ENCODE measurements around the gene PLOD1.
A peak's percentile ranks its signal among the peaks of the same experiment; 100 is the strongest.

Gene PLOD1

DNA sequence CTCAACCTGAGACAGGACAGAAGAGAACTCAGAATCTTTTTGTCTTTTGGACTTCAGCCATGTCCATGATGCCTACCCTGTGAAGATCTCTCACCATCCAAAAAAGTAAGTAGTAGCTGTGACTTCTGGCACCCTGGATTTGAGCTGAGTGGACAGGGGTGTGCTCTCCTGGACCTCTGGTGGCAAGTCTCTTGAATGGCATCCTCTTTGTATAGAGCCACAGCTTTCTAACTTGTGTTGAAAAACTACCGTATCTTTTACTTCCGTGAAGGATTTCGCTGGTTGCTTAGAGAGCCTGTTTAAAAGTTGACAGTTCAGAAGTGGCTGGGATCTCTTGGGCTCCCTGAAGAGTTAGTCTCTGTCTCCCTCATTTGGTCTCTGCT, 47.5 kb downstream of the PLOD1 start:
- DNase-seq (ENCODE audit: low spot score in 2 of 2): no peak
- Histone ChIP-seq H3K9me3 (no peaks in the 10 kb centered on the region), H3K4me3 (no peak overlapping the region), H3K36me3 (replicated peaks) (peaks cover 49% of the 10 kb centered on the region), H3K27me3 (ENCODE audit: low read depth) (no peaks in the 10 kb centered on the region), H3K4me1 (peaks cover 11% of the 10 kb centered on the region)
- in situ Hi-C loops (cut with MboI; ENCODE audit: low sequenced_read_pairs): no loop called here

DNA sequence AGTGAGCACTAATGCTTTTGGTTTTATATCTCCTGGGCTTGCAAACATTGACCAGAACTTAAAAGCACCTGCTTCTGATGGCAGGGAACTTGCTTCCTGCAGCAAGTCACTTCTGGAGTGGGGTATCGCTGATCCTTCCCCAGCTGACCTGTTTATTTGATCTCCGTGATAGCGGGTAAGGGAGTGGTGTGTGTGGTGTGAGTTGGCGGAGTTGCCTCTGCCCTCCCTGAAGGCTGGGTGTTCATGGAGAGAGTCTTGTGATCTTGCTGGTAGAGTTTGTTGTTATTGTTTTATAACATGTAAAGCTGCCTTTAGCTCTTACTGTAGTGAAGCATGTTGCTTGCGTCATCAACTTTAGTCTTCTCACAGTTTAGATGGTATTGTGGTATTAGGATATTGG, 49.6 kb downstream of the PLOD1 start:
- no peaks in the 10 kb centered on the region for H3K27me3 ChIP-seq (ENCODE audit: low read depth)
- DNase-seq (ENCODE audit: low spot score in 2 of 2): no peak
- peaks cover 11% of the 10 kb centered on the region for H3K4me1 ChIP-seq
- no peak overlapping the region for H3K4me3 ChIP-seq
- no peaks in the 10 kb centered on the region for H3K9me3 ChIP-seq
- in situ Hi-C loops (cut with MboI; ENCODE audit: low sequenced_read_pairs): no loop called here
- peaks cover 54% of the 10 kb centered on the region for H3K36me3 ChIP-seq (replicated peaks)

DNA sequence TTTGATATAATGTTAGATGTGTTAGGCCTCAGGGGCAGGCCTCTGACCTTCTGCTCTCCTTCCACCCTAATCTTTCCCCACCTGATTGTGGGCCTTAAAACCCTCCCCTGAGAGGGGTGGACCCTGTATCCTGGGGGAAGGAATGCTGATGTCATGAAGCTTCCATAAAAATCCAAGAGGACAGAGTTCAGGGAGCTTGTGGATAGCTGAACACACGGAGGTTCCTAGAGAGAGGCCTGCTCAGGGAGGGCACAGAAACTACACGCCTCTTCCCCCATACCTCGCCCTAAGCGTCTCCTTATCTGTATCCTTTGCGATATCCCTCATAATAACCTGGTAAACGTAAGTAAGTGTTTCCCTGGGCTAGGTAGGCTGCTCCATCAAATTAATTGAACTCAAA, 50.1 kb downstream of the PLOD1 start:
- H3K9me3 ChIP-seq: no peaks in the 10 kb centered on the region
- H3K27me3 ChIP-seq (ENCODE audit: low read depth): no peaks in the 10 kb centered on the region
- peaks cover 59% of the 10 kb centered on the region for H3K36me3 ChIP-seq (replicated peaks)
- in situ Hi-C loops (cut with MboI; ENCODE audit: low sequenced_read_pairs): no loop called here
- H3K4me3 ChIP-seq: no peak overlapping the region
- H3K4me1 ChIP-seq: peaks cover 7% of the 10 kb centered on the region
- no peak for DNase-seq (ENCODE audit: low spot score in 2 of 2)

DNA sequence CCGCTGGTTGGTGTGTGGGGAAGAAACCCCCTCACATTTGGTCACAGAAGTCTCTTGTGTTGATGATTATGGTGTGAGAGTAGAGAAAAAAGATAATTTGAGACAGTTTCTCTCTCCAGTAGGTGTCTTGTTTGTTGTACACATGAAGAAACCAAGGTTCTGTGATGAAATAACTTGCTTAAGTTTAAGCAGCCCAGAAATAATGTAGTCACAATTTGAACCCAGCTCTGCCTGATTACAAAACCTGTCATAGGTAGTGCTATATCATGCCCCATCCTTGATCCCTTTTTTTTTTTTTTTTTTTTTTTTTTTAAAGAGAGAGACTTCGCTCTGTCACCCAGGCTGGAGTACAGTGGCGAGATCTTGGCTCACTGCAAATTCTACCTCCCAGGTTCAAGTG, 50.7 kb downstream of the PLOD1 start:
- H3K4me3 ChIP-seq: no peak overlapping the region
- H3K36me3 ChIP-seq (replicated peaks): peaks cover 65% of the 10 kb centered on the region
- no peak for DNase-seq (ENCODE audit: low spot score in 2 of 2)
- no peaks in the 10 kb centered on the region for H3K9me3 ChIP-seq
- H3K27me3 ChIP-seq (ENCODE audit: low read depth): no peaks in the 10 kb centered on the region
- in situ Hi-C loops (cut with MboI; ENCODE audit: low sequenced_read_pairs): no loop called here
- H3K4me1 ChIP-seq: peaks cover 5% of the 10 kb centered on the region; the same call in 1 of the 2 replicates

DNA sequence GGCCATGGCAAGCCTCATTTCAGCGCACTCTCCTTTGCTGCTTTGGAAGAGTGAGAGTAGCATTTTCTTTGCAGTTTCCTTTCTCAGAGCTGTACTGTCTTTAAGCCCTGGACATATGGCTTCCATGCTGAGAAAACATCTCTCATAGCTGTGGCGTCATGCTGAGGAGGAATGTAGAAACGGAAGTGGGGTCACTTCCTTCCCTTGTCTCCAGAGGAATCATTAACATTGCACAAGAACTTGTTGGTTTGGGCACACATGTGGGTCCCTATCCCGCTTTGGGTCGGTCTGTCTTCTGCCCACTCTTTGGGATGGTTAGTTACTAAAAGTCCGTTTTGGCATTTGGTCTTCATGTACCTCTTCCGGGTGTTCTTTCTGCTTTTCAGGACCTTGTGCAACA, 51.3 kb downstream of the PLOD1 start:
- in situ Hi-C loops (cut with MboI; ENCODE audit: low sequenced_read_pairs): no loop called here
- no peak for DNase-seq (ENCODE audit: low spot score in 2 of 2)
- no peak overlapping the region for H3K4me3 ChIP-seq
- H3K4me1 ChIP-seq: peaks cover 5% of the 10 kb centered on the region; the same call in 1 of the 2 replicates
- H3K36me3 ChIP-seq (replicated peaks): peaks cover 72% of the 10 kb centered on the region
- H3K27me3 ChIP-seq (ENCODE audit: low read depth): no peaks in the 10 kb centered on the region
- no peaks in the 10 kb centered on the region for H3K9me3 ChIP-seq

DNA sequence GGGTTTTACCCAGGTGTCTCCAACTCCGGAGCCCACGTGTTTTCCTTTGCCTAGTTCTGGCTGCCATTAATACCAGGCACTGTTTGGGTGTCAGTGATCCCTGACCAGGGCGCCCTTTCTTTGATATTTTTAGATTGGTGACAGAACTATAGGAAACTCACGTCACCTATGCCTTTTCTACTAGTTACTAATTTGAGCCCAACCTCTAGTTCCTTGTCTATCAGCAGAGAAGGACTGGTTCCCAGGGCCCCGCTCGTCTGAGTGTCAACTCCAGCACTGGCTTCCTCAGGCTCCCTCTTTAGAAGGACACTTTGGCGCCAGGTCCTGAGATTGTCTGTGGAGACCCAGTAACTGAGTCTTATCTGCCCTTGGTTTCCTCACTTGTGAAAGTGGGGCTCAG, 55.2 kb downstream of the PLOD1 start:
- Histone ChIP-seq H3K36me3 (replicated peaks) (peaks cover 70% of the 10 kb centered on the region), H3K9me3 (no peaks in the 10 kb centered on the region), H3K4me1 (no peaks in the 10 kb centered on the region), H3K27me3 (ENCODE audit: low read depth) (no peaks in the 10 kb centered on the region), H3K4me3 (no peak overlapping the region)
- in situ Hi-C loops (cut with MboI; ENCODE audit: low sequenced_read_pairs): no loop called here
- no peak for DNase-seq (ENCODE audit: low spot score in 2 of 2)

DNA sequence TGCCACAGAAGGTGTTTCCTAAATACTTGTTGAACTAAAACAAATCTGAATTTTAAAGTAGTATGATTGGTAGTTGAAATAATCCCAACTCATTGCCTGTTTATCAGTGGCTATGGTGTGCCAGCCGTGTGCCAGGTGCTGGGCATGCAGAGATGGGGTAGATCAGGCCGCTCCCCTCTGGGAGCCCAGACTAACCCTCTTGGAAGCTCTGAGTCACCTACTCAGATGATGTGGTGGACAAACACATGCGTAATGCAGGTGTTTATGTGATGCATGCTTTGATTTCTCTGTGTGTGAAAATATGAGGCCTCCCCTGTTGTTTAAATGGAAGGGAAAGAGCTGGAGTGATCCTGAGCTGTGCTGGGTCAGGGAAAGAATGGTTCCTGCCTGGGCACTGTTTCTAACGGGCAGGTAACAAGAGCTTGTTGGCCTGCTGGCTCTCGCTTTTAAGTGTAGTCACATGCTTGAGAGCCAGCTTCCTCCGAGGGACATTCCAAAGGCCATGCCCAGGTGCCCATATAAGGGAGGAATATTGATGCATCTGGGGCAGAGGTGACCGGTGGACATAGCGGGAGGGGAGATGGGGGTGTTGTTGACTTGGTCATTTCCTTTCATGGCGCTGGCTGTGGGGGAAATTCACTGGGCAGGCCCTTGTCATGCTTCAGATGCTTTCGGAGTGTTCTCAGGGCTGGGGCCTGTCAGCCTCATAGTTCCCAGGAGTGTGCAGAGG, 56.0 kb downstream of the PLOD1 start:
- no peak for DNase-seq (ENCODE audit: low spot score in 2 of 2)
- H3K36me3 ChIP-seq (replicated peaks): peaks cover 72% of the 10 kb centered on the region
- H3K27me3 ChIP-seq (ENCODE audit: low read depth): no peaks in the 10 kb centered on the region

DNA sequence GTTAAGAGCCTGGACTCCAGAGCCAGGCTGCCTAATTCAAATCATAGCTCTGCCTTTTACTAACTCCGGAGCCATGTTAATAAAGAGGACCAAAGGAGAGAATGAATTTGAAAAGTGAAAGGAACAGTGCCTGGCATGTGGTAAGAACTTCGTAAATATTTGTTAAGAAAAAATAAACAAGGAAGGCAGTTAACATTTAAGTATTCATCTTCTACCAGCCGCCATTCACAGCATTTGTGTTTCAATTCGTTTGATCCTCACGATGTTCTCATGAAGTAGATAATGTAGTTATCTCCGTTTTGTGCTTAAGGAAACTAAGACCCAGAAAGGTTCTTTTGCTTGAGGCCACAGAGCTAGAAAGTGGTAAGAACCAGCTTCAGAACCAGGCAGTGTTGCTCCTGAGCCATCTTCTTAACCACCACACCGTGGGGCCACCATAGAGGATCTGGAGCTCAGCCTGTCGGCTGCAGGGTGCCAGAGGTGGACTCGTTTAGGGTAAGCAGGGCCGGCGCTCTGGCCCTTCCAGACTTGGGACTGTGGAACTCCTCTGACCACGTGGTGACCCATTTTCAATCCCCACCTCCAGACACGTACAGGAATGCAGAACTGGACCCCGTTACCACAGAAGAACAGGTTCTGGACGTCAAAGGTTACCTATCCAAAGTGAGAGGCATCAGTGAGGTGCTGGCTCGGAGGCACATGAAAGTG, 57.6 kb downstream of the PLOD1 start:
- H3K4me1 ChIP-seq: no peaks in the 10 kb centered on the region
- H3K4me3 ChIP-seq: no peak overlapping the region
- DNase-seq (ENCODE audit: low spot score in 2 of 2): no peak
- H3K36me3 ChIP-seq (replicated peaks): peaks cover 70% of the 10 kb centered on the region
- no peaks in the 10 kb centered on the region for H3K9me3 ChIP-seq
- no peaks in the 10 kb centered on the region for H3K27me3 ChIP-seq (ENCODE audit: low read depth)
- in situ Hi-C loops (cut with MboI; ENCODE audit: low sequenced_read_pairs): no loop called here

More for the DNA sequence above, 56.0 kb downstream of the PLOD1 start:
- in situ Hi-C loops (cut with MboI; ENCODE audit: low sequenced_read_pairs): no loop called here
- Histone ChIP-seq H3K9me3 (no peaks in the 10 kb centered on the region), H3K4me1 (no peaks in the 10 kb centered on the region), H3K4me3 (no peak overlapping the region)

DNA sequence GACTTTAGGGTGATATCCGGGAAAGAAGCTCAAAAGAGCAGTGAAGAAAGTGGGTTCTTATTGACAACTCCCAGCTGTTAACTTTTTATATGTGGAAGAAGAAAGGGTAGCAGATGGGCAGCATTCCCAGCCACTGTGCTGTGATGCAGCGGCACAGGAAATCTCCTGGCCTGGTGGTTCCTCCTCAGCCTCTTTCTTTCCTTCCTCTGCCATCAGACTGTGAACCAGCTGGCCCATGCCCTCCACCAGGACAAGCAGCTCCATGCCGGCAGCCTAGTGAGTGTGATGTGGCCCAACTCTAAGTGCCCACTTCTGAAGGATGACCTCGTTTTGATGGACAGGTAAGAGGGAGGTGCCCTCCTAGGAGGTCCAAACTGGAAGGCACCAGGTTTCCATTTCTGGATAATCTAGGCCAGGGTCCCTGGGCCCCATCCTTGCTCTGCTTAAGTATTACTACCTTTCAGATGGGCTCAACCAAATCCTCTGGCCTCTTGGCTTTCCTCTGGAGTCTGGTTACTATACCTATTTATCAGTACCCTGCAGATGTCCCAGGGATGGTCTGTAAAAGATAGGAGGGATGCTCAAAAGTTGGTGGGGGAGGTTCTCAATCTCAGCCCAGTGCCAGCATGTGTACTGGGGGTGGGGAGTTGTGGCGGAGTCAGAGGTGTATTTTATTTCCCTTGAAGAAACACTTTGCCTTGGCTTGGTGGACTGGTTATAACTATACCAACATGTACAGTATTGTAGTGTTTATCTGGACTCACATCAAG, 62.7 kb downstream of the PLOD1 start:
- DNase-seq (ENCODE audit: low spot score in 2 of 2): no peak
- peaks cover 86% of the 10 kb centered on the region for H3K36me3 ChIP-seq (replicated peaks)
- no peaks in the 10 kb centered on the region for H3K4me1 ChIP-seq
- in situ Hi-C loops (cut with MboI; ENCODE audit: low sequenced_read_pairs): no loop called here
- no peak overlapping the region for H3K4me3 ChIP-seq
- no peaks in the 10 kb centered on the region for H3K27me3 ChIP-seq (ENCODE audit: low read depth)
- H3K9me3 ChIP-seq: no peaks in the 10 kb centered on the region

DNA sequence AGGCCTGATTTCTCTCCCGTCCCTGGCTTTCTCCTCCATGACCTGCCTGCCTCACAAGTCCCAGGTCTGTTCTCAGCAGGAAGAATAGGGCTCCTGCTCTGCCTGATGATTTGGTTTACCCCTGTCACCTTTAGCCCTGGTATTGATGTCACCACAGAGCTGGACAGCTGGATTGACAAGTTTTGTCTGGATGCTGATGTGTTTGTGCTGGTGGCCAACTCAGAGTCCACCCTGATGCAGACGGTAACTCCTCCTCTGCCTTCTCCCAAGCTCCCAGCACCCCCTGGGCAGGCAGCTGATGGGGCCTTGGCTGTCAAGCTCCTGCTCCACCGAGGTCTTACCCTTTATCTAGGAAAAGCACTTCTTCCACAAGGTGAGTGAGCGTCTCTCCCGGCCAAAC, 64.1 kb downstream of the PLOD1 start:
- Histone ChIP-seq H3K4me3 (no peak overlapping the region), H3K4me1 (no peaks in the 10 kb centered on the region), H3K36me3 (replicated peaks) (peaks cover 89% of the 10 kb centered on the region), H3K9me3 (no peaks in the 10 kb centered on the region), H3K27me3 (ENCODE audit: low read depth) (no peaks in the 10 kb centered on the region)
- in situ Hi-C loops (cut with MboI; ENCODE audit: low sequenced_read_pairs): no loop called here
- DNase-seq (ENCODE audit: low spot score in 2 of 2): no peak

DNA sequence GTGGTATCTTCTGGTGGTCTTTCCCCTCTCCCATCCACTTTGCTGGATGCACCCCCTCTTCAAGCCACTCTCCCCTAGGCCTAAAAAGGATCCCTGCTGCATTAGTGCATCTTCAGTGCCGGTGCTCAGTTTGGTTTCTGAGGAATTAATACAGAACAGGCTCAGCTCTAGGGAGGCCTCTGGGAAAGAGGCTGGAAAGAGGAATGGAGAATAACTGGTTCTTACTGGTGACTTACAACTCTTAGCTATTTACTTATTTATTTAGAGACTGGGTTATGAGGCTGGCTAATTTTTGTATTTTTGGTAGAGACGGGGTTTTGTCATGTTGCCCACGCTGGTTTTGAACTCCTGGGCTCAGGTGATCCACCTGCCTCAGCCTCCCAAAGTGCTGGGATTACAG, 64.7 kb downstream of the PLOD1 start:
- no peak for DNase-seq (ENCODE audit: low spot score in 2 of 2)
- H3K4me1 ChIP-seq: no peaks in the 10 kb centered on the region
- in situ Hi-C loops (cut with MboI; ENCODE audit: low sequenced_read_pairs): no loop called here
- no peaks in the 10 kb centered on the region for H3K9me3 ChIP-seq
- no peak overlapping the region for H3K4me3 ChIP-seq
- peaks cover 92% of the 10 kb centered on the region for H3K36me3 ChIP-seq (replicated peaks)
- H3K27me3 ChIP-seq (ENCODE audit: low read depth): no peaks in the 10 kb centered on the region

DNA sequence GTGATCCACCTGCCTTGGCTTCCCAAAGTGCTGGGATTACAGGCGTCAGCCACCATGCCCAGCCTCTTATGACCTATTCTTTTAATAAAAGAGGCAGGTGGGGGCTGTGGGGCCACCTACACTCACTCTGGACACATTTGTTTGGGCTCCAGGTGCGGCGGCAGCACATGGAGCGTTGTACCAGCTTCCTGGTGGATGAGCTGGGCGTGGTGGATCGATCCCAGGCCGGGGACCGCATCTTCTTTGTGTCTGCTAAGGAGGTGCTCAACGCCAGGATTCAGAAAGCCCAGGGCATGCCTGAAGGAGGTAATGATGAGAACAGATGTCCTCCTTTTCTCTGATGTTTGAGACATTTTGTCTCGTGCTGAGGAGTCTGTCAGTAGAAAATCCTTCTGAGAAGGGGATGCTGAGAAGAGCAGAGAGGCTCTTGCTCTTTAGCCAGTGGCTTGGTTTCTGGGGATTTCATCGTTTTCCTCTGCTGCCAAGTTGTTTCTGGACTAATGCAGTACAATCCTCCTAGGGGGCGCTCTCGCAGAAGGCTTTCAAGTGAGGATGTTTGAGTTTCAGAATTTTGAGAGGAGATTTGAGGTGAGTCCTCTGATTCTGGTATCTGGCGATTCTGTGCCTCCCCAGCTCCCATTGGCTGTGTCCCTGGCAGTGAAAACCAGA, 66.9 kb downstream of the PLOD1 start:
- peaks cover 92% of the 10 kb centered on the region for H3K36me3 ChIP-seq (replicated peaks)
- in situ Hi-C loops (cut with MboI; ENCODE audit: low sequenced_read_pairs): no loop called here
- H3K4me1 ChIP-seq: no peaks in the 10 kb centered on the region
- no peaks in the 10 kb centered on the region for H3K27me3 ChIP-seq (ENCODE audit: low read depth)
- no peaks in the 10 kb centered on the region for H3K9me3 ChIP-seq
- DNase-seq (ENCODE audit: low spot score in 2 of 2): peak; percentile 11 to 71
- no peak overlapping the region for H3K4me3 ChIP-seq

DNA sequence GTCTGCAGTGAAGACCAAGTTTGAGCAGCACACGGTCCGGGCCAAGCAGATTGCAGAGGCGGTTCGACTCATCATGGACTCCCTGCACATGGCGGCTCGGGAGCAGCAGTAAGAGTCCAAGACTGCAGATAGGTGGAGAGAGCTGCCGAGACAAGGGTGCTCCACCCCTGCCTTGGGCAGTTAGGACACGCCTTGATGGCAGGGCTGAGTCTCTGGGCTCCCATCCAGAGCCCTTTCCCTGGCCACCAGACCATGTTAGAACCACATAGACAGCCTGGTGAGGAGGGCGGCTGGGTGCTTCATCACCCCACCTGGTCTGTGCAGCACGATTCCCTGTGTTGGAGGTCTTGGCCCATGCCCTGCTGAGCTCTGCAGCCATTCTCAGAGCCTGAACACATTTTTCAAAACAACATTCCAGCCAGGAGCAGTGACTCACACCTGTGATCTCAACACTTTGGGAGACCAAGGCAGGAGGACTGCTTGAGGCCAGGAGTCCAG, 67.5 kb downstream of the PLOD1 start:
- Histone ChIP-seq H3K4me3 (no peak overlapping the region), H3K4me1 (no peaks in the 10 kb centered on the region), H3K9me3 (no peaks in the 10 kb centered on the region), H3K27me3 (ENCODE audit: low read depth) (no peaks in the 10 kb centered on the region), H3K36me3 (replicated peaks) (peaks cover 96% of the 10 kb centered on the region)
- DNase-seq (ENCODE audit: low spot score in 2 of 2): no peak
- in situ Hi-C loops (cut with MboI; ENCODE audit: low sequenced_read_pairs): no loop called here
